ENCODE measurements around the gene GRAMD1A.

Gene GRAMD1A

GRCh38 chr19:35021596-35021995, 21.5 kb downstream of the GRAMD1A start:
- no peak for TF ChIP-seq CTCF (IDR thresholded peaks at IDR 0.05; ENCODE audit: borderline replicate concordance, control extremely low read depth, extremely low read depth, insufficient read depth, missing control alignments)
- DNase-seq (ENCODE audit: low spot score): no peak
- in situ Hi-C loops (cut with MboI; ENCODE audit: low sequenced_read_pairs, unreplicated experiment): no loop called here

- no peak for TF ChIP-seq CTCF (IDR thresholded peaks at IDR 0.05; ENCODE audit: borderline replicate concordance, control extremely low read depth, extremely low read depth, insufficient read depth, missing control alignments)
- in situ Hi-C loops (cut with MboI; ENCODE audit: low sequenced_read_pairs, unreplicated experiment): no loop called here
- DNase-seq (ENCODE audit: low spot score): no peak
Measured at GRCh38 chr19:35022460-35022859, 22.3 kb downstream of the GRAMD1A start.

- DNase-seq (ENCODE audit: low spot score): no peak
- in situ Hi-C loops (cut with MboI; ENCODE audit: low sequenced_read_pairs, unreplicated experiment): no loop called here
- no peak for TF ChIP-seq CTCF (IDR thresholded peaks at IDR 0.05; ENCODE audit: borderline replicate concordance, control extremely low read depth, extremely low read depth, insufficient read depth, missing control alignments)
Measured at GRCh38 chr19:35023428-35023827, 23.3 kb downstream of the GRAMD1A start.

GRCh38 chr19:35024095-35024494, 24.0 kb downstream of the GRAMD1A start:
- TF ChIP-seq CTCF (IDR thresholded peaks at IDR 0.05; ENCODE audit: borderline replicate concordance, control extremely low read depth, extremely low read depth, insufficient read depth, missing control alignments): no peak
- no peak for DNase-seq (ENCODE audit: low spot score)
- in situ Hi-C loops (cut with MboI; ENCODE audit: low sequenced_read_pairs, unreplicated experiment): no loop called here

- in situ Hi-C loops (cut with MboI; ENCODE audit: low sequenced_read_pairs, unreplicated experiment): no loop called here
- DNase-seq (ENCODE audit: low spot score): no peak
- no peak for TF ChIP-seq CTCF (IDR thresholded peaks at IDR 0.05; ENCODE audit: borderline replicate concordance, control extremely low read depth, extremely low read depth, insufficient read depth, missing control alignments)
Measured at GRCh38 chr19:35025969-35026368, 25.8 kb downstream of the GRAMD1A start.

- in situ Hi-C loops (cut with MboI; ENCODE audit: low sequenced_read_pairs, unreplicated experiment): no loop called here
- no peak for TF ChIP-seq CTCF (IDR thresholded peaks at IDR 0.05; ENCODE audit: borderline replicate concordance, control extremely low read depth, extremely low read depth, insufficient read depth, missing control alignments)
- no peak for DNase-seq (ENCODE audit: low spot score)
Measured at GRCh38 chr19:35026418-35026817, 26.3 kb downstream of the GRAMD1A start.

GRCh38 chr19:35027009-35027408, 26.9 kb downstream of the GRAMD1A start:
- TF ChIP-seq CTCF (IDR thresholded peaks at IDR 0.05; ENCODE audit: borderline replicate concordance, control extremely low read depth, extremely low read depth, insufficient read depth, missing control alignments): no peak

More at GRCh38 chr19:35027009-35027408, 26.9 kb downstream of the GRAMD1A start:
- in situ Hi-C loops (cut with MboI; ENCODE audit: low sequenced_read_pairs, unreplicated experiment): no loop called here
- DNase-seq (ENCODE audit: low spot score): no peak

All from GM13976 (cell line).